ENCODE measurements around the gene EPHA7. TPM values are rescaled to one million over a fixed set of nuclear protein-coding genes. Genes with fewer than 3 reads are reported as not detected.

Gene EPHA7
- total and polyA plus RNA-seq, 8 donors, result 0.07 to 0.16 (median 0.09) TPM; not detected in 1

GRCh38 chr6:93437491-93437890 lies 18.1 kb upstream of the EPHA7 start:
- Histone ChIP-seq H3K27ac (no peak overlapping the region), H3K4me3 (no peak overlapping the region), H3K4me1 (no peaks in the 10 kb centered on the region), H3K36me3 (no peaks in the 10 kb centered on the region), H3K27me3 (no peaks in the 10 kb centered on the region), H3K9me3 (no peaks in the 10 kb centered on the region)
- intact Hi-C loops (cut with DNase I), result no loop called here
- no peak for DNase-seq
- no peak for TF ChIP-seq CTCF (IDR thresholded peaks at IDR 0.05)
- no peak for FAIRE-seq
- ATAC-seq, result no peak
- 96 to 98% methylated on average over 2 of the region's 2 CpGs for WGBS, 2 donors

DNA sequence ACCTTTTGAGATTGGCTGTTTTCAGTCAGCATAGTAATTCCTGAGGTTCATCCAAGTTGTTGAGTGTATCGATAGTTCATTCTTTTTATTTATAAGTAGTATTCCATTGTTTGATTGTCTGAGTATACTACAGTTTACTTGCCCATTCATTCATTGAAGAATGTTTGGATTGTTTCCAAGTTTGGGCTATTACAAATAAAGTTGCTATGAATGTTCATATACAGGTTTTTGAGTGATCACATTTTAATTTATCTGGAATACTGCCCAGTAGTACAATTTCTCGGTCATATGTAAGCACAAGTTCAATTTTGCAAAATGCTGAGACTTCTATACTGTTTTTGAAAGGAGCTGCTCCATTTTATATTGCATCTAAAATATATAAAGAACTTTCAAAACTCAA lies 14.2 kb upstream of the EPHA7 start:
- Histone ChIP-seq H3K27ac (no peak overlapping the region), H3K4me1 (no peaks in the 10 kb centered on the region), H3K9me3 (no peaks in the 10 kb centered on the region), H3K27me3 (no peaks in the 10 kb centered on the region), H3K4me3 (no peak overlapping the region), H3K36me3 (no peaks in the 10 kb centered on the region)
- DNase-seq (no peak), ATAC-seq (no peak), FAIRE-seq (no peak)
- no peak for TF ChIP-seq CTCF (IDR thresholded peaks at IDR 0.05)
- intact Hi-C loops (cut with DNase I), result no loop called here
- WGBS, 2 donors, result 17 to 34% methylated on average over 2 of the region's 2 CpGs

GRCh38 chr6:93424303-93425064 lies 5.1 kb upstream of the EPHA7 start:
- DNase-seq (no peak), ATAC-seq (no peak), FAIRE-seq (no peak)
- TF ChIP-seq CTCF (IDR thresholded peaks at IDR 0.05), result peak; percentile 27 to 42 (median 33)
- Histone ChIP-seq H3K4me1 (no peaks in the 10 kb centered on the region), H3K27ac (no peak overlapping the region), H3K4me3 (no peak overlapping the region), H3K27me3 (peaks cover 0 to 39% (median 8%) of the 10 kb centered on the region in 4 donors), H3K9me3 (no peaks in the 10 kb centered on the region), H3K36me3 (no peaks in the 10 kb centered on the region)
- WGBS, 2 donors, result 17 to 20% methylated on average over 2 of the region's 2 CpGs
- intact Hi-C loops (cut with DNase I), result no loop called here

GRCh38 chr6:93423542-93423941 lies 4.2 kb upstream of the EPHA7 start:
- intact Hi-C loops (cut with DNase I), result no loop called here
- 45% methylated on average over 2 of the region's 2 CpGs for WGBS, 2 donors
- Histone ChIP-seq H3K4me3 (no peak overlapping the region), H3K27me3 (peaks cover 0 to 39% (median 8%) of the 10 kb centered on the region in 4 donors), H3K9me3 (no peaks in the 10 kb centered on the region), H3K4me1 (peaks cover 0 to 1% (median 0%) of the 10 kb centered on the region in 3 donors), H3K36me3 (no peaks in the 10 kb centered on the region), H3K27ac (no peak overlapping the region)
- FAIRE-seq, result no peak
- no peak for TF ChIP-seq CTCF (IDR thresholded peaks at IDR 0.05)
- no peak for ATAC-seq
- DNase-seq, result peak in 3 of 6 donors; percentile 2 to 19 (median 14)

- no peaks in the 10 kb centered on the region for H3K9me3 ChIP-seq
- FAIRE-seq, result no peak
- TF ChIP-seq CTCF (IDR thresholded peaks at IDR 0.05), result no peak
- ATAC-seq, result no peak
- H3K4me1 ChIP-seq, result peaks cover 0 to 11% (median 4%) of the 10 kb centered on the region in 3 donors
- intact Hi-C loops (cut with DNase I), result no loop called here
- no peak overlapping the region for H3K27ac ChIP-seq
- H3K4me3 ChIP-seq, result no peak overlapping the region
- no peaks in the 10 kb centered on the region for H3K36me3 ChIP-seq
- H3K27me3 ChIP-seq, result peaks cover 4 to 68% (median 11%) of the 10 kb centered on the region in 4 donors
- no peak for DNase-seq
- WGBS, 2 donors, result 8 to 10% methylated on average over 14 of the region's 14 CpGs
Measured at GRCh38 chr6:93420163-93420795, 920 bp upstream of the EPHA7 start.
